Fibroblast of pulmonary artery (primary cell): ENCODE data around the gene SLC44A2.

Experiments
- DNase-seq: peaks from one replicate; pipeline ENCODE4 v3.0.0-alpha.2; 2010; ENCODE audit warnings: low read depth
- H3K4me3 ChIP-seq: replicated peaks from 2 replicates; pipeline ENCODE4 v1.5.1; 2011; ENCODE audit warnings: low read depth, mild to moderate bottlenecking, control low read depth, low read length, moderate library complexity
- CTCF ChIP-seq: IDR thresholded peaks from 2 replicates; pipeline ENCODE4 v1.5.1; 2011; ENCODE audit warnings: mild to moderate bottlenecking, control low read depth, low read length, inconsistent platforms; ENCODE audit errors: missing control alignments

The SLC44A2 gene

GRCh38 chr19:10631874-10632273 is 6.5 kb downstream of the SLC44A2 start:
- no peak overlapping the region for H3K4me3 ChIP-seq
- no peak for DNase-seq
- TF ChIP-seq CTCF = no peak

GRCh38 chr19:10634430-10634829 is 9.1 kb downstream of the SLC44A2 start:
- H3K4me3 ChIP-seq = no peak overlapping the region
- no peak for TF ChIP-seq CTCF
- DNase-seq = no peak

GRCh38 chr19:10634963-10635362 is 9.6 kb downstream of the SLC44A2 start:
- no peak for DNase-seq
- H3K4me3 ChIP-seq = no peak overlapping the region
- TF ChIP-seq CTCF = no peak

GRCh38 chr19:10636304-10636972 is 11.1 kb downstream of the SLC44A2 start:
- H3K4me3 ChIP-seq = no peak overlapping the region
- no peak for TF ChIP-seq CTCF
- no peak for DNase-seq

- TF ChIP-seq CTCF = no peak
- no peak overlapping the region for H3K4me3 ChIP-seq
- DNase-seq = no peak
These were observed 12.5 kb downstream of the SLC44A2 start for GRCh38 chr19:10637894-10638293.

- DNase-seq = no peak
- H3K4me3 ChIP-seq = no peak overlapping the region
- TF ChIP-seq CTCF = no peak
These were observed 14.5 kb downstream of the SLC44A2 start for GRCh38 chr19:10639836-10640235.

- no peak overlapping the region for H3K4me3 ChIP-seq
- no peak for DNase-seq
- TF ChIP-seq CTCF = no peak
These were observed 15.0 kb downstream of the SLC44A2 start for GRCh38 chr19:10640361-10640760.
